Gastrocnemius medialis (tissue), 4 donors: Measurements from ENCODE around the gene CAV1.
A peak's percentile ranks its signal among the peaks of the same experiment; 100 is the strongest.

ENCODE experiments used
- POLR2A ChIP-seq, 2 donors: fragments of 450-650 bp; IDR thresholded peaks; one replicate each; pipeline ENCODE4 v1.6.1; 2017; ENCODE audit warnings: antibody characterized with exemption in 2 of 2, mild to moderate bottlenecking in 2 of 2, moderate library complexity in 2 of 2
- TF ChIP-seq, protein P1 (sequence below), 5 experiments: fragments of 450-650 bp in 3 of 5; fragments of 200-600 bp in 2 of 5; sonication (generic) in 2 of 5; IDR thresholded peaks in 4 of 5; conservative IDR thresholded peaks in 1 of 5; 1 replicate in 4 of 5; 2 replicates in 1 of 5; pipeline ENCODE4 v1.5.1; 2016 to 2019; ENCODE audit warnings: antibody characterized with exemption in 5 of 5, mild to moderate bottlenecking in 3 of 5, moderate library complexity in 3 of 5

DNA sequence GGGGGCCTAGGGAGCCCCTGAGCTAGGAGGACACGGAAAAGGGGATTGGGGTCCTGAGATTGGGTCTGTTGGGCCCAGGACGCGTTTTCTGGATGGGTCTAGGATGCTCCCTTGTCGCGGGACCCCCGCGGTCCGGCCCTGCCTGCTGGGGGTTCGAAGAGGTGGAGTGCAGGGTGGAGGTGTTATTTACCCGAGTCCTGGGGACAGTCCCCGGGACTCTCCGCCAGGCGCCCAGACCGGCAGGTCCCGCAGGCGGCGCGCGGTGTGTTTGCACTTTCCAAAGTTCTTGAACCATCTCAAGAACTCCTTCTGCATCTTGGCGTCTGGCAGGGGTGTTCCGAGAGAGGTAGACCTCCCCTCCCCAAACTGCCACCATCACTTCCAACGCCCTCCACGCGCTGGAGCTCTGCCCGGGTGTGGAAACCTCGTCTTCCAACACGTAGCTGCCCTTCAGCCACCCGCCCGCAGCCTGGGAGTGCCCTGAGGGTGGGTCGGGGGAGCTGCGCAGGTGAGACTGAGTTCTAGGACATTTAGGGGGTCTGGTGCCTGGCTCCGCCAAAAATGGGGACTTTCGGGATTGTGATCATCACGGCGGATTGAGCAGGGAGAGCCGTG, 569 bp downstream of the CAV1 start:
- TF ChIP-seq, protein P1, sequence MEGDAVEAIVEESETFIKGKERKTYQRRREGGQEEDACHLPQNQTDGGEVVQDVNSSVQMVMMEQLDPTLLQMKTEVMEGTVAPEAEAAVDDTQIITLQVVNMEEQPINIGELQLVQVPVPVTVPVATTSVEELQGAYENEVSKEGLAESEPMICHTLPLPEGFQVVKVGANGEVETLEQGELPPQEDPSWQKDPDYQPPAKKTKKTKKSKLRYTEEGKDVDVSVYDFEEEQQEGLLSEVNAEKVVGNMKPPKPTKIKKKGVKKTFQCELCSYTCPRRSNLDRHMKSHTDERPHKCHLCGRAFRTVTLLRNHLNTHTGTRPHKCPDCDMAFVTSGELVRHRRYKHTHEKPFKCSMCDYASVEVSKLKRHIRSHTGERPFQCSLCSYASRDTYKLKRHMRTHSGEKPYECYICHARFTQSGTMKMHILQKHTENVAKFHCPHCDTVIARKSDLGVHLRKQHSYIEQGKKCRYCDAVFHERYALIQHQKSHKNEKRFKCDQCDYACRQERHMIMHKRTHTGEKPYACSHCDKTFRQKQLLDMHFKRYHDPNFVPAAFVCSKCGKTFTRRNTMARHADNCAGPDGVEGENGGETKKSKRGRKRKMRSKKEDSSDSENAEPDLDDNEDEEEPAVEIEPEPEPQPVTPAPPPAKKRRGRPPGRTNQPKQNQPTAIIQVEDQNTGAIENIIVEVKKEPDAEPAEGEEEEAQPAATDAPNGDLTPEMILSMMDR (IDR thresholded peaks at IDR 0.05 in 4 of 5, conservative IDR thresholded peaks at IDR 0.05 in 1 of 5) = peak in 1 of 5 experiments; percentile 33
- no peak for TF ChIP-seq POLR2A (IDR thresholded peaks at IDR 0.05)
